ENCODE data around the gene PSORS1C2. TPM values are rescaled to one million over a fixed set of nuclear protein-coding genes. Genes with fewer than 3 reads are reported as not detected.

PSORS1C2 gene
- total RNA-seq, 1 experiment from 2014 or later = 0.55 TPM

DNA sequence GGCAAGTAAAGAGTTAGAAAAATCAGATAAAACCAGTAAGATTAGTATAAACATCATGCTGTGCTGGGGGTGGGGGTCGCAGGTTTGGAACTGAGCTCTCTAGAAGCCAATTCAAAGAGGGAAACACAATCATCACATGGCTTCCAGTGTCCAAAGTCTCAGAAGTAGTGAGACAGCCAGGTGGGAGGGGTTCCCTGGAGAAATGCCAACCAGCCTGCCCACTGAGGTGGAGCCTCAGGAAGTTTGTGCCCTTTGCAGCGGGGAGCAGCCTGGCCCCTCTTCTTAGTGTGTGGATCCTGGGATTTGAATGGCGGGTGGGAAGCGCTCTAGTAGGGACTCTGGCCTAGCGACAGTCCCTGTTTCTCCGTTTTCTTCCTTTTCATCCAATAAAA lies 47.9 kb downstream of the PSORS1C2 start:
- Mint-ChIP-seq H3K4me3 (no peak overlapping the region), H3K27ac (no peak overlapping the region; the same call in 1 of the 2 replicates), H3K4me1 (peaks cover 22% of the 10 kb centered on the region), H3K9me3 (no peaks in the 10 kb centered on the region), H3K36me3 (no peaks in the 10 kb centered on the region), H3K27me3 (ENCODE audit: low read depth) (no peaks in the 10 kb centered on the region)
- TF ChIP-seq E2F5 (CRISPR knock-in tag; IDR thresholded peaks at IDR 0.05) = no peak
- no peak for TF ChIP-seq CREB1 (CRISPR knock-in tag; IDR thresholded peaks at IDR 0.05)
- TF ChIP-seq ZNF396 (CRISPR knock-in tag; IDR thresholded peaks at IDR 0.05; ENCODE audit: borderline replicate concordance) = no peak
- no peak for TF ChIP-seq TEAD1 (CRISPR knock-in tag; IDR thresholded peaks at IDR 0.05)
- TF ChIP-seq FOXP1 (CRISPR knock-in tag; IDR thresholded peaks at IDR 0.05; ENCODE audit: borderline replicate concordance) = no peak
- no peak for TF ChIP-seq ZNF416 (CRISPR knock-in tag; IDR thresholded peaks at IDR 0.05)
- no peak for TF ChIP-seq JUN (CRISPR knock-in tag; IDR thresholded peaks at IDR 0.05)
- TF ChIP-seq ATF2 (CRISPR knock-in tag; IDR thresholded peaks at IDR 0.05; ENCODE audit: borderline replicate concordance, low read depth) = no peak
- TF ChIP-seq, protein P1, sequence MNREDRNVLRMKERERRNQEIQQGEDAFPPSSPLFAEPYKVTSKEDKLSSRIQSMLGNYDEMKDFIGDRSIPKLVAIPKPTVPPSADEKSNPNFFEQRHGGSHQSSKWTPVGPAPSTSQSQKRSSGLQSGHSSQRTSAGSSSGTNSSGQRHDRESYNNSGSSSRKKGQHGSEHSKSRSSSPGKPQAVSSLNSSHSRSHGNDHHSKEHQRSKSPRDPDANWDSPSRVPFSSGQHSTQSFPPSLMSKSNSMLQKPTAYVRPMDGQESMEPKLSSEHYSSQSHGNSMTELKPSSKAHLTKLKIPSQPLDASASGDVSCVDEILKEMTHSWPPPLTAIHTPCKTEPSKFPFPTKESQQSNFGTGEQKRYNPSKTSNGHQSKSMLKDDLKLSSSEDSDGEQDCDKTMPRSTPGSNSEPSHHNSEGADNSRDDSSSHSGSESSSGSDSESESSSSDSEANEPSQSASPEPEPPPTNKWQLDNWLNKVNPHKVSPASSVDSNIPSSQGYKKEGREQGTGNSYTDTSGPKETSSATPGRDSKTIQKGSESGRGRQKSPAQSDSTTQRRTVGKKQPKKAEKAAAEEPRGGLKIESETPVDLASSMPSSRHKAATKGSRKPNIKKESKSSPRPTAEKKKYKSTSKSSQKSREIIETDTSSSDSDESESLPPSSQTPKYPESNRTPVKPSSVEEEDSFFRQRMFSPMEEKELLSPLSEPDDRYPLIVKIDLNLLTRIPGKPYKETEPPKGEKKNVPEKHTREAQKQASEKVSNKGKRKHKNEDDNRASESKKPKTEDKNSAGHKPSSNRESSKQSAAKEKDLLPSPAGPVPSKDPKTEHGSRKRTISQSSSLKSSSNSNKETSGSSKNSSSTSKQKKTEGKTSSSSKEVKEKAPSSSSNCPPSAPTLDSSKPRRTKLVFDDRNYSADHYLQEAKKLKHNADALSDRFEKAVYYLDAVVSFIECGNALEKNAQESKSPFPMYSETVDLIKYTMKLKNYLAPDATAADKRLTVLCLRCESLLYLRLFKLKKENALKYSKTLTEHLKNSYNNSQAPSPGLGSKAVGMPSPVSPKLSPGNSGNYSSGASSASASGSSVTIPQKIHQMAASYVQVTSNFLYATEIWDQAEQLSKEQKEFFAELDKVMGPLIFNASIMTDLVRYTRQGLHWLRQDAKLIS (CRISPR knock-in tag; IDR thresholded peaks at IDR 0.05; ENCODE audit: borderline replicate concordance) = no peak
- no peak for TF ChIP-seq NFYB (CRISPR knock-in tag; conservative IDR thresholded peaks at IDR 0.05; ENCODE audit: low read depth)
- no peak for TF ChIP-seq CDX4 (CRISPR knock-in tag; IDR thresholded peaks at IDR 0.05; ENCODE audit: borderline replicate concordance)
- no peak for TF ChIP-seq ZNF532 (CRISPR knock-in tag; IDR thresholded peaks at IDR 0.05; ENCODE audit: borderline replicate concordance)
- no peak for TF ChIP-seq NR1H2 (CRISPR knock-in tag; IDR thresholded peaks at IDR 0.05)
- no peak for TF ChIP-seq IRF2 (CRISPR knock-in tag; IDR thresholded peaks at IDR 0.05; ENCODE audit: borderline replicate concordance, low read depth)
- TF ChIP-seq, protein P2, sequence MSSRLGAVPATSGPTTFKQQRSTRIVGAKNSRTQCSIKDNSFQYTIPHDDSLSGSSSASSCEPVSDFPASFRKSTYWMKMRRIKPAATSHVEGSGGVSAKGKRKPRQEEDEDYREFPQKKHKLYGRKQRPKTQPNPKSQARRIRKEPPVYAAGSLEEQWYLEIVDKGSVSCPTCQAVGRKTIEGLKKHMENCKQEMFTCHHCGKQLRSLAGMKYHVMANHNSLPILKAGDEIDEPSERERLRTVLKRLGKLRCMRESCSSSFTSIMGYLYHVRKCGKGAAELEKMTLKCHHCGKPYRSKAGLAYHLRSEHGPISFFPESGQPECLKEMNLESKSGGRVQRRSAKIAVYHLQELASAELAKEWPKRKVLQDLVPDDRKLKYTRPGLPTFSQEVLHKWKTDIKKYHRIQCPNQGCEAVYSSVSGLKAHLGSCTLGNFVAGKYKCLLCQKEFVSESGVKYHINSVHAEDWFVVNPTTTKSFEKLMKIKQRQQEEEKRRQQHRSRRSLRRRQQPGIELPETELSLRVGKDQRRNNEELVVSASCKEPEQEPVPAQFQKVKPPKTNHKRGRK (CRISPR knock-in tag; IDR thresholded peaks at IDR 0.05; ENCODE audit: borderline replicate concordance) = no peak
- TF ChIP-seq ATF3 (CRISPR knock-in tag; conservative IDR thresholded peaks at IDR 0.05) = no peak
- DNase-seq (ENCODE audit: low spot score) (no peak), ATAC-seq (no peak)
- CTCF ChIA-PET = interaction anchor here (0.9 to 2.6 kb wide), 4 partner anchors 11 to 102 kb away, joined by 3 to 12 read pairs (median 5); partner anchors contain the start of gene PSORS1C1
- POLR2A ChIA-PET = no interaction called here

Data from WTC11 (cell line).